ENCODE measurements around the gene CRIP3. TPM values are rescaled to one million over a fixed set of nuclear protein-coding genes. Genes with fewer than 3 reads are reported as not detected.

CRIP3 gene
- total and polyA plus RNA-seq, 8 donors: 0.37 to 1.6 (median 0.92) TPM; not detected in 5

GRCh38 chr6:43325876-43326275 is 17.2 kb upstream of the CRIP3 start:
- no peak for DNase-seq
- no peak overlapping the region for H3K4me3 ChIP-seq
- TF ChIP-seq POLR2AphosphoS5 (IDR thresholded peaks at IDR 0.05) (no peak), POLR2A (IDR thresholded peaks at IDR 0.05) (no peak), EP300 (IDR thresholded peaks at IDR 0.05) (no peak)
- TF ChIP-seq, protein P1, sequence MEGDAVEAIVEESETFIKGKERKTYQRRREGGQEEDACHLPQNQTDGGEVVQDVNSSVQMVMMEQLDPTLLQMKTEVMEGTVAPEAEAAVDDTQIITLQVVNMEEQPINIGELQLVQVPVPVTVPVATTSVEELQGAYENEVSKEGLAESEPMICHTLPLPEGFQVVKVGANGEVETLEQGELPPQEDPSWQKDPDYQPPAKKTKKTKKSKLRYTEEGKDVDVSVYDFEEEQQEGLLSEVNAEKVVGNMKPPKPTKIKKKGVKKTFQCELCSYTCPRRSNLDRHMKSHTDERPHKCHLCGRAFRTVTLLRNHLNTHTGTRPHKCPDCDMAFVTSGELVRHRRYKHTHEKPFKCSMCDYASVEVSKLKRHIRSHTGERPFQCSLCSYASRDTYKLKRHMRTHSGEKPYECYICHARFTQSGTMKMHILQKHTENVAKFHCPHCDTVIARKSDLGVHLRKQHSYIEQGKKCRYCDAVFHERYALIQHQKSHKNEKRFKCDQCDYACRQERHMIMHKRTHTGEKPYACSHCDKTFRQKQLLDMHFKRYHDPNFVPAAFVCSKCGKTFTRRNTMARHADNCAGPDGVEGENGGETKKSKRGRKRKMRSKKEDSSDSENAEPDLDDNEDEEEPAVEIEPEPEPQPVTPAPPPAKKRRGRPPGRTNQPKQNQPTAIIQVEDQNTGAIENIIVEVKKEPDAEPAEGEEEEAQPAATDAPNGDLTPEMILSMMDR (IDR thresholded peaks at IDR 0.05): no peak
- 52 to 82% (median 72%) methylated on average over 1 of the region's 1 CpG for WGBS, 5 donors
- intact Hi-C loops (cut with DNase I; ENCODE audit: low total_unique reads): no loop called here
- H3K27ac ChIP-seq: no peak overlapping the region
- no peaks in the 10 kb centered on the region for H3K9me3 ChIP-seq
- no peaks in the 10 kb centered on the region for H3K27me3 ChIP-seq
- peaks cover 0 to 18% (median 0%) of the 10 kb centered on the region in 4 donors for H3K36me3 ChIP-seq
- H3K4me1 ChIP-seq: no peaks in the 10 kb centered on the region

DNA sequence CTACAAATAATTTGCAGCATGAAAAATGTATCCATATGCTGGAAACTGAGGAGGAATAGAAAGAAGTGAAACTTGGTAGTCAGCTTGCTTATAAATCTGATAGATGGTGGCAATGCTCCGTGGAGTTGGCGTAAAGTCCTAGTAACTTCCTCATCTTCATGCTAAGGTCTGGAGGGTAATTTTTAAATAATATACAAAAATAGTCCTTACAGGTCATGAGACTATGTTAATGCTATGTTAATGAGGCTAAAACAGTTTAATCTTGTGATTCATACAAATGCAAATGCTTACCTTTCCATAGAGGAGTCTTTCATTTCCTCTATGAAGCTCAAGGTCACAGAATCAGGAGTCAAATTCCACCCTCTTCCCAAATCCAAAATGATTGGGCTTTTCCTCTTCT is 9.4 kb upstream of the CRIP3 start:
- no peak overlapping the region for H3K4me3 ChIP-seq
- 85 to 95% (median 91%) methylated on average over 2 of the region's 2 CpGs for WGBS, 5 donors
- H3K36me3 ChIP-seq: no peaks in the 10 kb centered on the region
- no peaks in the 10 kb centered on the region for H3K27me3 ChIP-seq
- TF ChIP-seq EP300 (IDR thresholded peaks at IDR 0.05) (no peak), POLR2A (IDR thresholded peaks at IDR 0.05) (no peak), POLR2AphosphoS5 (IDR thresholded peaks at IDR 0.05) (no peak)
- TF ChIP-seq, protein P1 (IDR thresholded peaks at IDR 0.05): no peak
- no peaks in the 10 kb centered on the region for H3K9me3 ChIP-seq
- DNase-seq: no peak
- no peaks in the 10 kb centered on the region for H3K4me1 ChIP-seq
- H3K27ac ChIP-seq: no peak overlapping the region
- intact Hi-C loops (cut with DNase I; ENCODE audit: low total_unique reads): no loop called here

GRCh38 chr6:43313813-43314212 is 5.2 kb upstream of the CRIP3 start:
- H3K27me3 ChIP-seq: peaks cover 0 to 4% (median 0%) of the 10 kb centered on the region in 3 donors
- intact Hi-C loops (cut with DNase I; ENCODE audit: low total_unique reads): no loop called here
- 76 to 94% (median 79%) methylated on average over 1 of the region's 1 CpG for WGBS, 5 donors

GRCh38 chr6:43311666-43312065 is 3.0 kb upstream of the CRIP3 start:
- TF ChIP-seq, protein P1 (IDR thresholded peaks at IDR 0.05): no peak
- TF ChIP-seq EP300 (IDR thresholded peaks at IDR 0.05) (no peak), POLR2AphosphoS5 (IDR thresholded peaks at IDR 0.05) (no peak)
- 61 to 81% (median 79%) methylated on average over 3 of the region's 3 CpGs for WGBS, 5 donors
- intact Hi-C loops (cut with DNase I; ENCODE audit: low total_unique reads): no loop called here
- Histone ChIP-seq H3K4me3 (no peak overlapping the region), H3K4me1 (peaks cover 0 to 15% (median 13%) of the 10 kb centered on the region in 4 donors), H3K9me3 (no peaks in the 10 kb centered on the region), H3K36me3 (no peaks in the 10 kb centered on the region), H3K27ac (no peak overlapping the region), H3K27me3 (peaks cover 0 to 20% (median 10%) of the 10 kb centered on the region in 3 donors)
- no peak for DNase-seq

More at GRCh38 chr6:43313813-43314212, 5.2 kb upstream of the CRIP3 start:
- Histone ChIP-seq H3K4me1 (peaks cover 0 to 4% (median 3%) of the 10 kb centered on the region in 4 donors), H3K36me3 (no peaks in the 10 kb centered on the region), H3K9me3 (no peaks in the 10 kb centered on the region), H3K27ac (no peak overlapping the region), H3K4me3 (no peak overlapping the region)
- no peak for DNase-seq
- TF ChIP-seq, protein P1 (IDR thresholded peaks at IDR 0.05): no peak
- TF ChIP-seq EP300 (IDR thresholded peaks at IDR 0.05) (no peak), POLR2AphosphoS5 (IDR thresholded peaks at IDR 0.05) (no peak), POLR2A (IDR thresholded peaks at IDR 0.05) (no peak)

Measured in stomach (tissue), 9 donors.